ENCODE results near the gene PROM2. TPM values are rescaled to one million over a fixed set of nuclear protein-coding genes. Genes with fewer than 3 reads are reported as not detected.

Gene PROM2
- total RNA-seq = under 1 TPM; 0.07 to 0.40 TPM

DNA sequence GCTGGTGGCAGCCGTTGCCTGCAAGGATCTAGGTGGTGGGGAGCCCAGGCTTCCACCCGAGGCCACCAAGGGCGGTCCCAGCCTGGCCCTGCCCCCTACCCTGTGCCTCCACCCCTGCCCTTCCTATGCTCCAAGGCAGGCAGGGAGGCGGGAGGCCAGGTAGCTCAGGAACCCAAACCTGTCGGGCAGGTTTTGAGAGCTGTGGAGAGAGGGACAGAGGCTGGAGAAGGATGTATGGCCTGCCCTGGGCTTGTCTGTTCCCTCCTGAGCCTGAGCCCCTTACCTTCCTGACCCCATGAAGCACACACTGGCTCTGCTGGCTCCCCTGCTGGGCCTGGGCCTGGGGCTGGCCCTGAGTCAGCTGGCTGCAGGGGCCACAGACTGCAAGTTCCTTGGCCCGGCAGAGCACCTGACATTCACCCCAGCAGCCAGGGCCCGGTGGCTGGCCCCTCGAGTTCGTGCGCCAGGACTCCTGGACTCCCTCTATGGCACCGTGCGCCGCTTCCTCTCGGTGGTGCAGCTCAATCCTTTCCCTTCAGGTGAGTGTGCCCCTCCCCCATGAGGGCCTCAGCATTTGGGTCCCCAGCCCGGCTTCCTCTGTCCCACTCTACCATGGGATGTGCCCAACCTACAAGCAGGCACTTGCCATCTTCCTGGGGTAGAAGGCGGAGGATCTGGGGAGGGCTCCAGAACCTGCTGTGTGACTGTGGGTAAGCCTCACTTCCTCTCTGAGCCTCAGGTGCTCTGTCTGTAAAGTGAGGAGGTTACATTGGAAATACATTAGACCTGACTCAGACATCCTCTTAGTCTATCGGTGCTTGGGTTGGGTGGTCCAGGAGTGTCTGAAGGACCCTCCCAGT is at the start of gene PROM2:
Gene PROM2, plus strand, starts transcription at position 159 of the 860 bp plus-strand sequence. Its CDS starts 137 bp downstream, at position 296.

GRCh38 chr2:95296880-95297487 is 22.7 kb downstream of the PROM2 start, which contains the start of gene KCNIP3:
KCNIP3 (plus strand) TSS chr2:95297347; CDS start chr2:95297439, 92 bp downstream.

Other genes starting within 250 kb of the PROM2 start
- 100 to 1,000 TPM; 354 to 366 TPM for gene MAL, start 248.7 kb upstream of the PROM2 start, total RNA-seq
- gene MRPS5, start 152.6 kb upstream of the PROM2 start, total RNA-seq = 10 to 100 TPM; 67.4 to 67.5 TPM
- gene ZNF514, start 114.6 kb upstream of the PROM2 start, total RNA-seq = 10 to 100 TPM; 19.5 to 20.5 TPM
- gene ZNF2, start 108.6 kb upstream of the PROM2 start, total RNA-seq = 1 to 10 TPM; 3.4 to 4.9 TPM
- gene ZNF892, start 66.9 kb upstream of the PROM2 start, total RNA-seq = 1 to 10 TPM; 3.3 to 3.5 TPM
- not detected for gene KCNIP3, start 22.9 kb downstream of the PROM2 start, total RNA-seq
- 10 to 100 TPM; 31.4 to 34.4 TPM for gene FAHD2A, start 128.3 kb downstream of the PROM2 start, total RNA-seq
- gene TRIM43B, start 210.3 kb downstream of the PROM2 start, total RNA-seq = not detected